Hematopoietic multipotent progenitor cell treated with erythropoietin and hydrocortisone succinate and interleukin-3 and kit ligand, for 6 days (in vitro differentiated cells): ENCODE results near the gene STK17A.
"Not testable (repeated sequence)": the region's sequence is repeated elsewhere in the genome, so short reads cannot be mapped to it uniquely, and the experiment has no call there.

Source experiments
- DNase-seq: peaks from one replicate; pipeline ENCODE4 v3.0.0-alpha.2; 2015

The STK17A gene

DNA sequence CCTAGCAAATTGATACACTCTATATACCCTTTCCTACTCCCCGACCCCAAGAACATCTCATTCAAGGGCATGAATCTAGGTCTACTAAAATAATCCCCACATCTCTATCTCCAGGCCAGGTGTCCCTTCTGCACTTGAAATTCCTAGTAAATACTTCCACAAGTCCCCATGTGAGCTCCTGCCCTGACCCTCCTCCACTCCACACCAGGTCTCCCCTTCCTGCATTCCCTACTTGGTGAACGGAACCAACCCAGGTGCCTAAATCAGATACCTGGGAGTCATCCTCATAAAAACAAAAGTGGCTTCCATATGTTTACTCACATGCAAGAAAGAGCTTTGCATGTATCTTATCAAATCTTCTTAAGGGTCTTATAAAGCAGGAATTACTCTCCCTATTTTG lies 77.2 kb downstream of the STK17A start:
- no peak for DNase-seq

GRCh38 chr7:43664681-43665080 lies 81.8 kb downstream of the STK17A start:
- no peak for DNase-seq

GRCh38 chr7:43666938-43667337 lies 84.0 kb downstream of the STK17A start:
- DNase-seq: no peak

- no peak for DNase-seq
These were observed 85.1 kb downstream of the STK17A start for GRCh38 chr7:43668035-43668434.

GRCh38 chr7:43669286-43670081 lies 86.6 kb downstream of the STK17A start:
- DNase-seq: no peak

DNA sequence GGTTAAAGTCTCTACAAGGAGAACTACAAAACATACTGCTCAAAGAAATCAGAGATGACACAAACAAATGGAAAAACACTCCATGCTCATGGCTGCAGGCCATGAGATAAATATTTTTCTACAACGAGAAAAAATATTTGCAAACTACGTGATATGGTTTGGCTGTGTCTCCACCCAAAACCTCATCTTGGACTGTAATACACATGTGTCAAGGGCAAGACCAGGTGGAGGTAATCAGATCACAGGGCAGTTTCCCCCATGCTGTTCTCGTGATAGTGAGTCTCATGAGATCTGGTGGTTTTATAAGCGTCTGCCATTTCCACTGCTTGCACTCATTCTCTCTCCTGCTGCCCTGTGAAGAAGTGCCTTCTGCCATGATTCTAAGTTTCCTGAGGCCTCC lies 88.6 kb downstream of the STK17A start:
- DNase-seq: peak; percentile 58

GRCh38 chr7:43673243-43673976 lies 90.5 kb downstream of the STK17A start:
- DNase-seq: not testable (repeated sequence)

GRCh38 chr7:43674559-43675436 lies 91.9 kb downstream of the STK17A start:
- peak; percentile 37 for DNase-seq
